ENCODE results near the gene TPPP2. TPM values are rescaled to one million over a fixed set of nuclear protein-coding genes. Genes with fewer than 3 reads are reported as not detected.
"Not testable (repeated sequence)": the region's sequence is repeated elsewhere in the genome, so short reads cannot be mapped to it uniquely, and the experiment has no call there.

TPPP2 gene
- polyA plus RNA-seq (2013) = not detected in 2 replicates

- Histone ChIP-seq H2AFZ (ENCODE audit: insufficient read depth, low read length, poor library complexity) (no peak within 1 kb of the TSS), H3K27me3 (ENCODE audit: insufficient read depth, low read length) (no peaks in the 10 kb centered on the region), H3K23ac (ENCODE audit: low read length) (no peak within 1 kb of the TSS), H3K4ac (ENCODE audit: low read depth, low read length) (no peak within 1 kb of the TSS), H3K9ac (ENCODE audit: low read length) (no peak within 1 kb of the TSS), H2AK5ac (ENCODE audit: low read length) (no peak within 1 kb of the TSS), H3K79me1 (ENCODE audit: low read length) (peaks cover 5% of the 10 kb centered on the region), H3K9me3 (ENCODE audit: insufficient read depth, low read depth, low read length) (peaks cover 2% of the 10 kb centered on the region), H3K4me3 (ENCODE audit: low read depth, low read length) (no peak within 1 kb of the TSS), H3K4me2 (ENCODE audit: low read length) (no peak within 1 kb of the TSS), H4K8ac (ENCODE audit: low read depth, low read length) (no peak within 1 kb of the TSS), H3K18ac (ENCODE audit: low read length) (no peak within 1 kb of the TSS), H4K91ac (ENCODE audit: low read depth, low read length) (no peak within 1 kb of the TSS), H3K4me1 (ENCODE audit: control insufficient read depth in 1 of 2, insufficient read depth in 2 of 2, low read length in 2 of 2) (peaks cover 16 to 17% of the 10 kb centered on the region in 2 experiments), H2BK5ac (ENCODE audit: low read depth, low read length, poor library complexity) (no peak within 1 kb of the TSS), H3K14ac (ENCODE audit: low read length) (no peak within 1 kb of the TSS), H3K79me2 (ENCODE audit: control insufficient read depth, insufficient read depth, low read length, poor library complexity) (peaks cover 2% of the 10 kb centered on the region), H3K27ac (ENCODE audit: low read depth, low read length) (no peak within 1 kb of the TSS), H2BK120ac (ENCODE audit: insufficient read depth, low read length, poor library complexity) (no peak within 1 kb of the TSS), H2BK12ac (ENCODE audit: low read length) (no peak within 1 kb of the TSS), H3K36me3 (ENCODE audit: control insufficient read depth in 1 of 2, insufficient read depth in 2 of 2, low read length in 2 of 2) (no peaks in the 10 kb centered on the region), H4K12ac (ENCODE audit: low read depth, low read length) (no peak within 1 kb of the TSS)
- no CpG with 5 or more reads among the region's 5 CpGs for WGBS (ENCODE audit: extremely low coverage, insufficient coverage, insufficient read length)
- DNase-seq = no peak
These were observed at the start of gene TPPP2 for GRCh38 chr14:21029917-21030316. Gene TPPP2 (plus strand): TSS chr14:21030217. CDS start chr14:21030582, 365 bp downstream.

- Histone ChIP-seq H3K23ac (ENCODE audit: low read length) (no peak overlapping the region), H3K9me3 (ENCODE audit: insufficient read depth, low read depth, low read length) (no peaks in the 10 kb centered on the region), H3K4ac (ENCODE audit: low read depth, low read length) (no peak overlapping the region), H4K12ac (ENCODE audit: low read depth, low read length) (no peak overlapping the region), H3K4me2 (ENCODE audit: low read length) (no peak overlapping the region), H3K18ac (ENCODE audit: low read length) (no peak overlapping the region), H3K4me3 (ENCODE audit: low read depth, low read length) (no peak overlapping the region), H3K27ac (ENCODE audit: low read depth, low read length) (no peak overlapping the region), H3K9ac (ENCODE audit: low read length) (no peak overlapping the region), H3K14ac (ENCODE audit: low read length) (no peak overlapping the region), H3K27me3 (ENCODE audit: insufficient read depth, low read length) (no peaks in the 10 kb centered on the region), H4K8ac (ENCODE audit: low read depth, low read length) (no peak overlapping the region), H4K91ac (ENCODE audit: low read depth, low read length) (no peak overlapping the region), H3K79me2 (ENCODE audit: control insufficient read depth, insufficient read depth, low read length, poor library complexity) (no peaks in the 10 kb centered on the region), H2BK5ac (ENCODE audit: low read depth, low read length, poor library complexity) (no peak overlapping the region), H3K36me3 (ENCODE audit: control insufficient read depth in 1 of 2, insufficient read depth in 2 of 2, low read length in 2 of 2) (no peaks in the 10 kb centered on the region), H2BK12ac (ENCODE audit: low read length) (no peak overlapping the region), H3K4me1 (ENCODE audit: control insufficient read depth in 1 of 2, insufficient read depth in 2 of 2, low read length in 2 of 2) (peaks cover 0 to 2% of the 10 kb centered on the region in 2 experiments), H3K79me1 (ENCODE audit: low read length) (no peaks in the 10 kb centered on the region), H2AK5ac (ENCODE audit: low read length) (no peak overlapping the region), H2BK120ac (ENCODE audit: insufficient read depth, low read length, poor library complexity) (no peak overlapping the region), H2AFZ (ENCODE audit: insufficient read depth, low read length, poor library complexity) (no peak overlapping the region)
- WGBS (ENCODE audit: extremely low coverage, insufficient coverage, insufficient read length) = no CpG with 5 or more reads among the region's 1 CpG
- no peak for DNase-seq
These were observed 49.1 kb upstream of the TPPP2 start for GRCh38 chr14:20980906-20981305.

- Histone ChIP-seq H2AFZ (ENCODE audit: insufficient read depth, low read length, poor library complexity) (no peak overlapping the region), H3K23ac (ENCODE audit: low read length) (no peak overlapping the region), H3K4me3 (ENCODE audit: low read depth, low read length) (no peak overlapping the region), H4K8ac (ENCODE audit: low read depth, low read length) (no peak overlapping the region), H2BK12ac (ENCODE audit: low read length) (no peak overlapping the region), H3K27me3 (ENCODE audit: insufficient read depth, low read length) (no peaks in the 10 kb centered on the region), H3K9ac (ENCODE audit: low read length) (no peak overlapping the region), H3K4me1 (ENCODE audit: control insufficient read depth in 1 of 2, insufficient read depth in 2 of 2, low read length in 2 of 2) (peaks cover 8 to 9% of the 10 kb centered on the region in 2 experiments), H3K14ac (ENCODE audit: low read length) (no peak overlapping the region), H3K27ac (ENCODE audit: low read depth, low read length) (no peak overlapping the region), H3K4ac (ENCODE audit: low read depth, low read length) (no peak overlapping the region), H3K36me3 (ENCODE audit: control insufficient read depth in 1 of 2, insufficient read depth in 2 of 2, low read length in 2 of 2) (no peaks in the 10 kb centered on the region), H2BK5ac (ENCODE audit: low read depth, low read length, poor library complexity) (no peak overlapping the region), H4K12ac (ENCODE audit: low read depth, low read length) (no peak overlapping the region), H3K79me2 (ENCODE audit: control insufficient read depth, insufficient read depth, low read length, poor library complexity) (no peaks in the 10 kb centered on the region), H2BK120ac (ENCODE audit: insufficient read depth, low read length, poor library complexity) (no peak overlapping the region), H3K79me1 (ENCODE audit: low read length) (no peaks in the 10 kb centered on the region), H4K91ac (ENCODE audit: low read depth, low read length) (no peak overlapping the region), H3K9me3 (ENCODE audit: insufficient read depth, low read depth, low read length) (no peaks in the 10 kb centered on the region), H3K18ac (ENCODE audit: low read length) (no peak overlapping the region), H3K4me2 (ENCODE audit: low read length) (no peak overlapping the region), H2AK5ac (ENCODE audit: low read length) (no peak overlapping the region)
- WGBS (ENCODE audit: extremely low coverage, insufficient coverage, insufficient read length) = no CpG with 5 or more reads among the region's 2 CpGs
- no peak for DNase-seq
These were observed 47.2 kb upstream of the TPPP2 start for GRCh38 chr14:20982646-20983369.

- WGBS (ENCODE audit: extremely low coverage, insufficient coverage, insufficient read length) = no CpG with 5 or more reads among the region's 4 CpGs
- not testable (repeated sequence) for H3K4me3 ChIP-seq (ENCODE audit: low read depth, low read length); H3K27me3 ChIP-seq (ENCODE audit: insufficient read depth, low read length); H3K18ac ChIP-seq (ENCODE audit: low read length); DNase-seq; H2BK5ac ChIP-seq (ENCODE audit: low read depth, low read length, poor library complexity); H4K12ac ChIP-seq (ENCODE audit: low read depth, low read length); H3K79me1 ChIP-seq (ENCODE audit: low read length); H2AK5ac ChIP-seq (ENCODE audit: low read length); H3K9me3 ChIP-seq (ENCODE audit: insufficient read depth, low read depth, low read length); H3K14ac ChIP-seq (ENCODE audit: low read length); H3K4me2 ChIP-seq (ENCODE audit: low read length); H3K23ac ChIP-seq (ENCODE audit: low read length); H3K27ac ChIP-seq (ENCODE audit: low read depth, low read length); H3K4ac ChIP-seq (ENCODE audit: low read depth, low read length); H3K9ac ChIP-seq (ENCODE audit: low read length); H2AFZ ChIP-seq (ENCODE audit: insufficient read depth, low read length, poor library complexity); H3K79me2 ChIP-seq (ENCODE audit: control insufficient read depth, insufficient read depth, low read length, poor library complexity); H3K36me3 ChIP-seq (ENCODE audit: control insufficient read depth in 1 of 2, insufficient read depth in 2 of 2, low read length in 2 of 2); H4K8ac ChIP-seq (ENCODE audit: low read depth, low read length); H4K91ac ChIP-seq (ENCODE audit: low read depth, low read length); H2BK120ac ChIP-seq (ENCODE audit: insufficient read depth, low read length, poor library complexity); H2BK12ac ChIP-seq (ENCODE audit: low read length)
- H3K4me1 ChIP-seq (ENCODE audit: control insufficient read depth in 1 of 2, insufficient read depth in 2 of 2, low read length in 2 of 2) = peaks cover 8 to 14% of the 10 kb centered on the region in 2 experiments
These were observed 44.4 kb upstream of the TPPP2 start for GRCh38 chr14:20985650-20986049.

Measured in trophoblast cell (in vitro differentiated cells and primary cell).